HCT116 (cell line): ENCODE data around the gene PIGO. TPM values are rescaled to one million over a fixed set of nuclear protein-coding genes. Genes with fewer than 3 reads are reported as not detected.

Source experiments
- ATAC-seq: fragments of 200-7000 bp; cut with Tn5 transposase; 2 replicates; pipeline ENCODE4 v1.9.1; 2020; ENCODE audit warnings: mild to moderate bottlenecking, moderate library complexity
- BruUV-seq: library from RNA; stranded (reverse); fragments of 400-500 nt; replicated peaks from 2 replicates; lab custom pipeline; 2021; lab: Mats Ljungman, UMichigan
- CTCF ChIA-PET: fragments of 300-600 bp; sonication (Branson Sonifier 250); formaldehyde crosslinking; loops from one replicate; lab custom pipeline; 2021; ENCODE audit warnings: antibody characterized with exemption; lab: Charles Lee
- POLR2A ChIA-PET: fragments of 300-600, 350-600 bp; sonication (Branson Sonifier 250); formaldehyde crosslinking; loops from one replicate; lab custom pipeline; 2021; ENCODE audit warnings: antibody characterized with exemption; lab: Charles Lee
- RAD21 ChIA-PET, 2 experiments: fragments of 300-600 bp; sonication (Branson Sonifier 250); formaldehyde crosslinking; loops; one replicate each; lab custom pipeline; 2023; ENCODE audit warnings: low total read pairs in 2 of 2; ENCODE audit not compliant: uncharacterized antibody in 2 of 2, unreplicated experiment in 2 of 2, low non-redundant PET in 1 of 2; lab: Charles Lee
- DNase-seq: peaks from one replicate; pipeline ENCODE4 v3.0.0-alpha.2; 2010; ENCODE audit warnings: low read depth, low spot score
- H2AFZ ChIP-seq: fragments of 200-600 bp; shearing (Covaris generic), sonication (generic); 2 replicates; pipeline ENCODE4 v1.6.1; 2017; ENCODE audit warnings: low read depth, mixed run types, mixed read lengths, antibody characterized with exemption, low read length; ENCODE audit not compliant: poor library complexity, severe bottlenecking
- H3K27ac ChIP-seq: 2 replicates; pipeline ENCODE4 v1.5.1; 2012; ENCODE audit warnings: low read depth, low read length
- H3K27me3 ChIP-seq: fragments of 200-600 bp; sonication (generic); 2 replicates; pipeline ENCODE4 v1.6.1; 2016; ENCODE audit warnings: mixed run types, low read length, mixed read lengths; ENCODE audit not compliant: insufficient read depth
- H3K36me3 ChIP-seq, 2 experiments: fragments of 200-500 bp in 1 of 2; fragments of 200-600 bp in 1 of 2; sonication (Bioruptor generic) in 1 of 2; sonication (generic) in 1 of 2; 2 replicates each; pipeline versions ENCODE4 v1.5.1 to v1.6.1; 2014 to 2016; ENCODE audit warnings: low read length in 2 of 2, inconsistent platforms in 1 of 2, mixed read lengths in 1 of 2, mixed run types in 1 of 2; ENCODE audit not compliant: insufficient read depth in 2 of 2, control insufficient read depth in 1 of 2
- H3K4me1 ChIP-seq, 2 experiments: fragments of 200-600 bp in 1 of 2; sonication (generic) in 1 of 2; 2 replicates each; pipeline versions ENCODE4 v1.5.1 to v1.6.1; 2012 to 2017; ENCODE audit warnings: low read length in 2 of 2, inconsistent platforms in 1 of 2, mild to moderate bottlenecking in 1 of 2, mixed read lengths in 1 of 2, mixed run types in 1 of 2, moderate library complexity in 1 of 2; ENCODE audit not compliant: insufficient read depth in 2 of 2, control insufficient read depth in 1 of 2
- H3K4me2 ChIP-seq: fragments of 200-600 bp; sonication (generic); 2 replicates; pipeline ENCODE4 v1.6.1; 2017; ENCODE audit warnings: mixed run types, low read length, mixed read lengths
- H3K4me3 ChIP-seq, 2 experiments: fragments of 200-600 bp in 1 of 2; sonication (generic) in 1 of 2; replicated peaks in 1 of 2; 2 replicates each; pipeline ENCODE4 v1.5.1; 2011 to 2016; ENCODE audit warnings: low read length in 2 of 2, control low read depth in 1 of 2, low read depth in 1 of 2, mild to moderate bottlenecking in 1 of 2, mixed read lengths in 1 of 2, mixed run types in 1 of 2
- H3K79me2 ChIP-seq: fragments of 200-600 bp; sonication (generic); 2 replicates; pipeline ENCODE4 v1.6.1; 2017; ENCODE audit warnings: mild to moderate bottlenecking, mixed run types, low read length, moderate library complexity, mixed read lengths; ENCODE audit not compliant: insufficient read depth
- H3K9ac ChIP-seq: fragments of 200-600 bp; sonication (generic); 2 replicates; pipeline ENCODE4 v1.6.1; 2016; ENCODE audit warnings: low read length, mixed read lengths
- H3K9me2 ChIP-seq: fragments of 200-600 bp; sonication (generic), shearing (Covaris generic); 2 replicates; pipeline ENCODE4 v1.6.1; 2017; ENCODE audit warnings: mixed run types, mild to moderate bottlenecking, moderate library complexity; ENCODE audit not compliant: insufficient read depth
- H3K9me3 ChIP-seq, 2 experiments: fragments of 200-500 bp in 1 of 2; fragments of 200-600 bp in 1 of 2; sonication (Bioruptor generic) in 1 of 2; sonication (generic) in 1 of 2; 2 replicates each; pipeline ENCODE4 v1.6.1; 2014 to 2017; ENCODE audit warnings: low read length in 2 of 2, mixed read lengths in 2 of 2, inconsistent platforms in 1 of 2, low read depth in 1 of 2, mild to moderate bottlenecking in 1 of 2, mixed run types in 1 of 2, moderate library complexity in 1 of 2; ENCODE audit not compliant: control insufficient read depth in 1 of 2, insufficient read depth in 1 of 2
- H4K20me1 ChIP-seq: fragments of 200-600 bp; sonication (generic), shearing (Covaris generic); 2 replicates; pipeline ENCODE4 v1.6.1; 2017; ENCODE audit warnings: mixed run types, mild to moderate bottlenecking, moderate library complexity; ENCODE audit not compliant: insufficient read depth
- ATF3 ChIP-seq: IDR thresholded peaks from 2 replicates; pipeline ENCODE4 v1.6.1; 2012
- CBX3 ChIP-seq: IDR thresholded peaks from 2 replicates; pipeline ENCODE4 v1.6.1; 2012; ENCODE audit warnings: low read depth
- CEBPB ChIP-seq: IDR thresholded peaks from 2 replicates; pipeline ENCODE4 v1.6.1; 2012; ENCODE audit warnings: low read depth
- EGR1 ChIP-seq: IDR thresholded peaks from 2 replicates; pipeline ENCODE4 v1.6.1; 2012; ENCODE audit warnings: low read depth
- ELF1 ChIP-seq: IDR thresholded peaks from 2 replicates; pipeline ENCODE4 v1.6.1; 2012; ENCODE audit warnings: low read depth, borderline replicate concordance
- EZH2 ChIP-seq: fragments of 200-600 bp; sonication (generic); IDR thresholded peaks from 2 replicates; pipeline ENCODE4 v1.6.1; 2017; ENCODE audit warnings: antibody characterized with exemption, mixed run types
- EZH2phosphoT487 ChIP-seq: fragments of 200-600 bp; IDR thresholded peaks from 2 replicates; pipeline ENCODE4 v1.6.1; 2018; ENCODE audit warnings: antibody characterized with exemption, borderline replicate concordance
- FOSL1 ChIP-seq: IDR thresholded peaks from 2 replicates; pipeline ENCODE4 v1.6.1; 2012; ENCODE audit warnings: low read depth
- JUND ChIP-seq: IDR thresholded peaks from 2 replicates; pipeline ENCODE4 v1.6.1; 2012
- POLR2AphosphoS5 ChIP-seq: IDR thresholded peaks from 2 replicates; pipeline ENCODE4 v1.6.1; 2011; ENCODE audit warnings: mild to moderate bottlenecking, low read depth, low read length, moderate library complexity
- SIN3A ChIP-seq: IDR thresholded peaks from 2 replicates; pipeline ENCODE4 v1.6.1; 2012; ENCODE audit warnings: low read depth
- SP1 ChIP-seq: IDR thresholded peaks from 2 replicates; pipeline ENCODE4 v1.6.1; 2012; ENCODE audit warnings: low read depth
- SRF ChIP-seq: IDR thresholded peaks from 2 replicates; pipeline ENCODE4 v1.6.1; 2012; ENCODE audit warnings: low read depth
- TCF7L2 ChIP-seq: IDR thresholded peaks from 2 replicates; pipeline ENCODE4 v1.7.0; 2011; ENCODE audit warnings: borderline replicate concordance, inconsistent platforms; ENCODE audit not compliant: insufficient read depth, insufficient read length; ENCODE audit errors: extremely low read depth
- YY1 ChIP-seq: IDR thresholded peaks from 2 replicates; pipeline ENCODE4 v1.6.1; 2011; ENCODE audit warnings: low read length, low read depth, moderate library complexity, mild to moderate bottlenecking; ENCODE audit not compliant: insufficient replicate concordance; ENCODE audit errors: extremely low read depth
- ZFX ChIP-seq: fragments of 450-650 bp; IDR thresholded peaks from 2 replicates; pipeline ENCODE4 v1.6.1; 2017
- ZNF274 ChIP-seq: fragments of 200-500 bp; sonication (Bioruptor generic); IDR thresholded peaks from 2 replicates; pipeline ENCODE4 v1.6.1; 2014; ENCODE audit warnings: mild to moderate bottlenecking, low read depth, low read length, inconsistent platforms
- intact Hi-C: fragments of 100-400 bp; cut with micrococcal nuclease; formaldehyde crosslinking; loops from 2 replicates; pipeline ENCODE4 v1.10.0; 2022
- total RNA-seq: library from RNA; stranded (reverse); gene quantifications from one replicate; pipeline ENCODE4 v1.2.1, GENCODE V29; 2021; ENCODE audit not compliant: unreplicated experiment
- TF ChIP-seq, protein P1 (sequence below), 3 experiments: fragments of 200-600 bp in 1 of 3; sonication (generic) in 1 of 3; IDR thresholded peaks in 2 of 3; conservative IDR thresholded peaks in 1 of 3; 2 replicates each; pipeline ENCODE4 v1.5.1; 2012 to 2017; ENCODE audit warnings: low read depth in 2 of 3, low read length in 2 of 3, antibody characterized with exemption in 1 of 3, borderline replicate concordance in 1 of 3, control low read depth in 1 of 3, mild to moderate bottlenecking in 1 of 3, mixed read lengths in 1 of 3, mixed run types in 1 of 3, moderate library complexity in 1 of 3; ENCODE audit not compliant: insufficient read depth in 1 of 3
- TF ChIP-seq, protein P2 (sequence below): IDR thresholded peaks from 2 replicates; pipeline ENCODE4 v1.6.1; 2012; ENCODE audit warnings: low read depth
- TF ChIP-seq, protein P3 (sequence below): IDR thresholded peaks from 2 replicates; pipeline ENCODE4 v1.6.1; 2012

The PIGO gene
- total RNA-seq, 1 experiment from 2014 or later, result 24.0 TPM

DNA sequence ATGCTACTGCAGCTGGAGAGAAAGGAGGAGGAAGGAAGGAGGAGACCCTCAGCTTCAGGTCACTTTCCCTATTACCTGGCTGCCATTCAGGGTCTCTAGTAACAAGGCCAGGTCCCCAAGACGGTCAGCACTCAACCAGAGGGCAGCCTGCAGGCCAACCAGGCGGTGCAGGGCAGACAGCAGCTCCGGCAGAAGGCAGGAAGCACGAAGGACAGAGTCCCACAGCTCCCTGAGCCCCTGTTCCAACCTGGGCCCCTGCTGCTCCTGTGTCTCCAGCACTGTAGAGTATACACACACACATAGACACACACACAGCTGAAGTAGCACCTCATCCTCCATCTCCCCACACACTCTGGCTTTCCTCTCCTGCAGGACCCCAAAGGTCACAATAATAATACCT, 18.3 kb downstream of the PIGO start:
- H3K36me3 ChIP-seq, result peaks cover 2 to 34% of the 10 kb centered on the region in 2 experiments; a peak in 2 of 4 replicates
- no peak for ATAC-seq
- peaks cover 35% of the 10 kb centered on the region for H3K79me2 ChIP-seq
- intact Hi-C loops, result no loop called here
- RAD21 ChIA-PET, result interaction anchor here in 1 of 2 experiments (0.7 kb wide), 1 partner anchor 24 kb away, joined by 3 read pairs; no protein-coding TSS in a partner anchor
- CTCF ChIA-PET, result no interaction called here
- no peak overlapping the region for H3K27ac ChIP-seq
- TF ChIP-seq YY1 (no peak), JUND (no peak), ZNF274 (no peak), TCF7L2 (no peak), EZH2phosphoT487 (no peak), ZFX (no peak), EGR1 (no peak), CEBPB (no peak), CBX3 (no peak), POLR2AphosphoS5 (no peak), SRF (no peak), FOSL1 (no peak), ELF1 (no peak), SP1 (no peak), SIN3A (no peak), EZH2 (no peak), ATF3 (no peak)
- TF ChIP-seq, protein P1, sequence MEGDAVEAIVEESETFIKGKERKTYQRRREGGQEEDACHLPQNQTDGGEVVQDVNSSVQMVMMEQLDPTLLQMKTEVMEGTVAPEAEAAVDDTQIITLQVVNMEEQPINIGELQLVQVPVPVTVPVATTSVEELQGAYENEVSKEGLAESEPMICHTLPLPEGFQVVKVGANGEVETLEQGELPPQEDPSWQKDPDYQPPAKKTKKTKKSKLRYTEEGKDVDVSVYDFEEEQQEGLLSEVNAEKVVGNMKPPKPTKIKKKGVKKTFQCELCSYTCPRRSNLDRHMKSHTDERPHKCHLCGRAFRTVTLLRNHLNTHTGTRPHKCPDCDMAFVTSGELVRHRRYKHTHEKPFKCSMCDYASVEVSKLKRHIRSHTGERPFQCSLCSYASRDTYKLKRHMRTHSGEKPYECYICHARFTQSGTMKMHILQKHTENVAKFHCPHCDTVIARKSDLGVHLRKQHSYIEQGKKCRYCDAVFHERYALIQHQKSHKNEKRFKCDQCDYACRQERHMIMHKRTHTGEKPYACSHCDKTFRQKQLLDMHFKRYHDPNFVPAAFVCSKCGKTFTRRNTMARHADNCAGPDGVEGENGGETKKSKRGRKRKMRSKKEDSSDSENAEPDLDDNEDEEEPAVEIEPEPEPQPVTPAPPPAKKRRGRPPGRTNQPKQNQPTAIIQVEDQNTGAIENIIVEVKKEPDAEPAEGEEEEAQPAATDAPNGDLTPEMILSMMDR (IDR thresholded peaks at IDR 0.05 in 2 of 3, conservative IDR thresholded peaks at IDR 0.05 in 1 of 3; ENCODE audit: borderline replicate concordance in 1 of 3, insufficient read depth in 1 of 3, low read depth in 2 of 3, low read length in 2 of 3), result no peak
- TF ChIP-seq, protein P2, sequence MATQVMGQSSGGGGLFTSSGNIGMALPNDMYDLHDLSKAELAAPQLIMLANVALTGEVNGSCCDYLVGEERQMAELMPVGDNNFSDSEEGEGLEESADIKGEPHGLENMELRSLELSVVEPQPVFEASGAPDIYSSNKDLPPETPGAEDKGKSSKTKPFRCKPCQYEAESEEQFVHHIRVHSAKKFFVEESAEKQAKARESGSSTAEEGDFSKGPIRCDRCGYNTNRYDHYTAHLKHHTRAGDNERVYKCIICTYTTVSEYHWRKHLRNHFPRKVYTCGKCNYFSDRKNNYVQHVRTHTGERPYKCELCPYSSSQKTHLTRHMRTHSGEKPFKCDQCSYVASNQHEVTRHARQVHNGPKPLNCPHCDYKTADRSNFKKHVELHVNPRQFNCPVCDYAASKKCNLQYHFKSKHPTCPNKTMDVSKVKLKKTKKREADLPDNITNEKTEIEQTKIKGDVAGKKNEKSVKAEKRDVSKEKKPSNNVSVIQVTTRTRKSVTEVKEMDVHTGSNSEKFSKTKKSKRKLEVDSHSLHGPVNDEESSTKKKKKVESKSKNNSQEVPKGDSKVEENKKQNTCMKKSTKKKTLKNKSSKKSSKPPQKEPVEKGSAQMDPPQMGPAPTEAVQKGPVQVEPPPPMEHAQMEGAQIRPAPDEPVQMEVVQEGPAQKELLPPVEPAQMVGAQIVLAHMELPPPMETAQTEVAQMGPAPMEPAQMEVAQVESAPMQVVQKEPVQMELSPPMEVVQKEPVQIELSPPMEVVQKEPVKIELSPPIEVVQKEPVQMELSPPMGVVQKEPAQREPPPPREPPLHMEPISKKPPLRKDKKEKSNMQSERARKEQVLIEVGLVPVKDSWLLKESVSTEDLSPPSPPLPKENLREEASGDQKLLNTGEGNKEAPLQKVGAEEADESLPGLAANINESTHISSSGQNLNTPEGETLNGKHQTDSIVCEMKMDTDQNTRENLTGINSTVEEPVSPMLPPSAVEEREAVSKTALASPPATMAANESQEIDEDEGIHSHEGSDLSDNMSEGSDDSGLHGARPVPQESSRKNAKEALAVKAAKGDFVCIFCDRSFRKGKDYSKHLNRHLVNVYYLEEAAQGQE, result no peak
- TF ChIP-seq, protein P3, sequence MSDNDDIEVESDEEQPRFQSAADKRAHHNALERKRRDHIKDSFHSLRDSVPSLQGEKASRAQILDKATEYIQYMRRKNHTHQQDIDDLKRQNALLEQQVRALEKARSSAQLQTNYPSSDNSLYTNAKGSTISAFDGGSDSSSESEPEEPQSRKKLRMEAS, result no peak
- no peaks in the 10 kb centered on the region for H4K20me1 ChIP-seq
- H3K9me3 ChIP-seq, result no peaks in the 10 kb centered on the region
- peak overlapping the region; percentile 92 for H3K4me2 ChIP-seq
- no peak overlapping the region for H2AFZ ChIP-seq
- H3K27me3 ChIP-seq, result no peaks in the 10 kb centered on the region
- BruUV-seq, result no TSS peak
- peaks cover 14 to 27% of the 10 kb centered on the region in 2 experiments for H3K4me1 ChIP-seq
- peak overlapping the region; percentile 92 for H3K9ac ChIP-seq
- DNase-seq, result no peak
- peak overlapping the region; percentile 91 to 94 for H3K4me3 ChIP-seq
- POLR2A ChIA-PET, result no interaction called here
- H3K9me2 ChIP-seq, result no peaks in the 10 kb centered on the region
